Measurements from ENCODE around the gene LRRC7.

DNA sequence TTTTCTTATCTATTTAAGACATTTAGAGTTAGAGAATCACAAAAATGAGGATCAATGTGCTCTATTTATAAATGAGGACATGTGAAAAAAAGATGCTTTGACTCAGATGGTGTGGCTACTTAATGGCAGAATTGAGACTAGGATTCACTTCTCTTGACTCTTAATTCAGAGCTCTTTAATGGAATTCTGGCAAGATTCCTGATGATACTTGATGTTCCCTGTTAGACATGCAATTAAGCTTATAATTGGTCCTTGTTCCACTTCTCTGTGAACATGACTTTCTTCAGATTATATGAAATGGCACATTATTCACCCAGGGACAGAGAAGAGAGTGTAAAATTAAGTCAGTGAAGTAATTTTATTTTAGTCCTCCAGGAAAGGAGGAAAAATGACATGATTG is 165.3 kb downstream of the LRRC7 start:
- no peak for TF ChIP-seq POLR2A (IDR thresholded peaks at IDR 0.05; ENCODE audit: low read length)
- TF ChIP-seq GATA1 (IDR thresholded peaks at IDR 0.05; ENCODE audit: low read depth, low read length) = no peak

All from erythroblast (primary cell).